Astrocyte of the spinal cord (primary cell): ENCODE measurements around the gene ZNF786.

Experiments
- DNase-seq: peaks from one replicate; pipeline ENCODE4 v3.0.0; 2011; ENCODE audit warnings: low read depth, low spot score
- H3K4me3 ChIP-seq: 2 replicates; pipeline ENCODE4 v1.5.1; 2011; ENCODE audit warnings: low read depth, mild to moderate bottlenecking, low read length, moderate library complexity
- CTCF ChIP-seq: IDR thresholded peaks from 2 replicates; pipeline ENCODE4 v1.5.1; 2012; ENCODE audit warnings: low read depth, mild to moderate bottlenecking, low read length, inconsistent platforms
- in situ Hi-C: cut with HindIII; loops from 2 replicates; pipeline ENCODE4 v1.10.0; 2017; ENCODE audit warnings: low sequenced_read_pairs

ZNF786 gene

GRCh38 chr7:149125863-149126661, 35.5 kb upstream of the ZNF786 start, which contains the start of gene ZNF425:
ZNF425 (minus strand) TSS chr7:149126324; CDS start chr7:149126213, 111 bp downstream.
- peak; percentile 92 for DNase-seq
- peak within 1 kb of the TSS; percentile 75 for H3K4me3 ChIP-seq
- in situ Hi-C loops: no loop called here
- peak; percentile 84 for TF ChIP-seq CTCF

DNA sequence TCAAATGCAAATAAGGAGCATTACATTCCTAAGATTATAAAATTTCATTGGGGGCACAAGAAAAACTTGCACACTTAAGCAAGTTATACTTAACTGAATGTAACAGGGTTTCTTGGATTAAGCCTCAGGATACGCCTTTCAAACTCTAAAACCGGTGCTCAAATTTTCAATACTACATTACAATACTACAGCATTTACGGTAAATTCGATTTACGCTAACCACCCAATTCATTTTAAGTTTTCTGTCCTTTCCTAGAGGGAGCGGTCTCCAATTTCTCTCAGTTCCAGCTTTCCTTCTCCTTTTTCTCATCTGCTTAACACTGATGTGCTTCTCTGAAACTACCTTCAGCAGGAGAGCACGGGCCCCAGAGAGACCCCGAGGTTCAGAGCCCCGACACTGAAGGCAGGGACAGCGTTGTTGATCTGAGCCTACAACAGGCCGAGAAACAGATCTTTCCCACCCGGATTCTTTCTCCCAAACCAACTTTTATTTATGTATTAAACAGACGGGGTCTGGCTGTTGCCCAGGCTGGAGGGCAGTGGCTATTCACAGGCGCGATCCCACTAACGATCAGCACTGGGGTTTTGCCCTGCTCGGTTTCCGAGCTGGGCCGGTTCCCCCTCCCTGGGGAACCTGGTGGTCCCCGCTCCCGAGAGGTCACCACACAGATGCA, 34.8 kb upstream of the ZNF786 start:
- peak overlapping the region; percentile 75 for H3K4me3 ChIP-seq
- in situ Hi-C loops: no loop called here
- TF ChIP-seq CTCF: no peak
- DNase-seq: peak; percentile 17

DNA sequence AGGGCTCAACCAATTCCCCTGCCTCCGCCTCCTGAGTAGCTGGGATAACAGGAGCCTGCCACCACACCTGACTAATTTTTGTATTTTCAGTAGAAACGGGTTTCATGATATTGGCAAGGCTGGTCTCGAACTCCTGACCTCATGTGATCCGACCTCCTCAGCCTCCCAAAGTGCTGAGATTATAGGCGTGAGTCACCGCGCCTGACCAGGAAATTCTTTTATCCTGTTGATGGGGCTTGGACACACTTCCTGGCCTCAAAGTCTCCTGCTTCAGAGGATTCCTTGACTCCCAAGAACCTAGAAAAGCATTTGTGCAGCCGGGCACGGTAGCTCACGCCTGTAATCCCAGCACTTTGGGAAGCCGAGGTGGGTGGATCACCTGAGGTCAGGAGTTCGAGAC, 19.5 kb upstream of the ZNF786 start:
- no peak for DNase-seq
- no peak for TF ChIP-seq CTCF
- in situ Hi-C loops: no loop called here
- no peak overlapping the region for H3K4me3 ChIP-seq

- H3K4me3 ChIP-seq: no peak overlapping the region
- in situ Hi-C loops: no loop called here
- TF ChIP-seq CTCF: no peak
- no peak for DNase-seq
Observed at GRCh38 chr7:149104749-149105148, 14.2 kb upstream of the ZNF786 start.

DNA sequence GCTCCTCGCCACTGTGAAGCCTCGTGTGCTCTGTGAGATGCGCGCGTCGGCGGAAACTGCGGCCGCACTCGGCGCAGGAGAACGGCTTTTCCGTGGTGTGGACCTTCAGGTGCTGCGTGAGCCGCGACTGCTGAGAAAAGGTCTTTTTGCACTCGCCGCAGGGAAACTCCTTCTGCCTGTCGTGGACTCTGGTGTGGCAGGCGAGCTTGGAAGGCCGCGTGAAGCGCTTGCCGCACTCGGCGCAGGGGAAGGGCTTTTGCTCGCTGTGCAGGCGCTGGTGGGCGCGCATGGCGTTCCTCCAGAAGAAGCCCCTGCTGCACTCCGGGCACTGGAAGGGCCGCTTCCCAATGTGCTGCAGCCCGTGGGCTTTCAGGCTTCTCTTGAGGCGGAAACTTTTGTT, 13.7 kb upstream of the ZNF786 start:
- in situ Hi-C loops: no loop called here
- TF ChIP-seq CTCF: no peak
- no peak for DNase-seq
- no peak overlapping the region for H3K4me3 ChIP-seq

- no peak for TF ChIP-seq CTCF
- no peak for DNase-seq
- in situ Hi-C loops: no loop called here
- no peak overlapping the region for H3K4me3 ChIP-seq
Observed at GRCh38 chr7:149103424-149103823, 12.9 kb upstream of the ZNF786 start.
